ENCODE measurements around the gene LMTK2.

DNA sequence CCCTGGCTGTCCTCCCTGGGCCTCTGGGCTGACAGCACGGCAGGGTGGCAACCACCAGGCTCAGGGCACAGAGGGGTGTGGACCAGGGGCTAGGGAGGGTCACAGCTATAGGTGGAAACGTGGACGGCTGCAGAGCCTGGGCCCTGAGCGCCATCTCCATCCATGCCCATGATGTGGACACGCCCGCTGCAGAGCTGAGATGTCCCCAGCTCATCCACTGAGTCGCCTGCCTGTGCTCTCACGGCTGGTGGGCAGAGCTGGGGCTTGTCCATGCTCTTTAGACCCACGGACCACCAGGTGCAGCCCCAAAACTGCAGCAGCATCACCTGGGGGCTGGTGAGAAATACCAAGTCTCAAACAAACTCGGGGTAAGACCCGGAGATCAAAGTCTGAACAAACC is 129.2 kb downstream of the LMTK2 start:
- TF ChIP-seq, protein P1, sequence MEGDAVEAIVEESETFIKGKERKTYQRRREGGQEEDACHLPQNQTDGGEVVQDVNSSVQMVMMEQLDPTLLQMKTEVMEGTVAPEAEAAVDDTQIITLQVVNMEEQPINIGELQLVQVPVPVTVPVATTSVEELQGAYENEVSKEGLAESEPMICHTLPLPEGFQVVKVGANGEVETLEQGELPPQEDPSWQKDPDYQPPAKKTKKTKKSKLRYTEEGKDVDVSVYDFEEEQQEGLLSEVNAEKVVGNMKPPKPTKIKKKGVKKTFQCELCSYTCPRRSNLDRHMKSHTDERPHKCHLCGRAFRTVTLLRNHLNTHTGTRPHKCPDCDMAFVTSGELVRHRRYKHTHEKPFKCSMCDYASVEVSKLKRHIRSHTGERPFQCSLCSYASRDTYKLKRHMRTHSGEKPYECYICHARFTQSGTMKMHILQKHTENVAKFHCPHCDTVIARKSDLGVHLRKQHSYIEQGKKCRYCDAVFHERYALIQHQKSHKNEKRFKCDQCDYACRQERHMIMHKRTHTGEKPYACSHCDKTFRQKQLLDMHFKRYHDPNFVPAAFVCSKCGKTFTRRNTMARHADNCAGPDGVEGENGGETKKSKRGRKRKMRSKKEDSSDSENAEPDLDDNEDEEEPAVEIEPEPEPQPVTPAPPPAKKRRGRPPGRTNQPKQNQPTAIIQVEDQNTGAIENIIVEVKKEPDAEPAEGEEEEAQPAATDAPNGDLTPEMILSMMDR (IDR thresholded peaks at IDR 0.05; ENCODE audit: poor library complexity, severe bottlenecking) = no peak
- TF ChIP-seq MXI1 (conservative IDR thresholded peaks at IDR 0.05; ENCODE audit: poor library complexity, severe bottlenecking) (no peak), EP300 (conservative IDR thresholded peaks at IDR 0.05; ENCODE audit: poor library complexity, severe bottlenecking) (no peak)

Measured in neural cell (in vitro differentiated cells).